Epidermal melanocyte (primary cell): ENCODE results near the gene MTRFR.
"Not testable (repeated sequence)": the region's sequence is repeated elsewhere in the genome, so short reads cannot be mapped to it uniquely, and the experiment has no call there.

Source experiments
- DNase-seq: peaks from one replicate; pipeline ENCODE4 v3.0.0; 2011; ENCODE audit warnings: low spot score; ENCODE audit not compliant: insufficient read length

MTRFR gene

DNA sequence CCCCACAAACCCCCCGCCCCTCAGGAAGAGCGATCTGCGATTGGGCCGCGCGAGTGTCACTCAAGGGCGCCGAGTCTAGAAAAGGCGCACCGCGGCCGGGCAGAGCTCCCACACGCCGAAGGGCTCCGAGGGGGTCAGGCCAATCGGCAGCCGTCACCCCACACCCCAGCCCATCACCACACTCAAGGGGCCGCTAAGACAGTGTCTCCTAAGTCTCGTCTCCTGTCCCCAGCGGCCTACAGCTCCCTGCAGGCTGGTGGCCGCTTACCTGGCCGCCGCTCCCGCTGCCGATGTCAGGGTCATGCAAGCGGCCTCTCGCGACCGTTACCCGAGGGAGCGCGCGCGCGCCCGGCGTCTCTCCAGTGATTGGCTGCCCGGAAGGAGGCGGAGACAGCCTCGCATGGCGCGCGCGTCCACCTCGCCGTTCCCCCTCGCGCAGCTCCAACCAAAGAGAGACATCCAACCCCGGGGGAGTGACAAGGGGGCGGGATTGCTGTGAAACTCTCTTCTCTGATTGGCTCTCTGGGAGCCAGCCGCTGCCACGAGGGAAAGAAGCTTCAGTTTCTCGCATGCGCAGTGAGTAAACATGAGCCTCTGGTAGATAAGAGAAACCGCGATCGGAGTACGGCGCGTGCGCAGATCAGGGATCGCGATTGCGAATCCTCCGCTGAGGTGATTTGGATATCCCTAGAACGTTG lies at the start of gene MTRFR, which contains the start of gene MPHOSPH9:
TSS of gene MTRFR (plus strand) at position 630 of the 698 bp plus-strand sequence. CDS start 20,239 bp downstream, outside the sequence.
TSS of gene MPHOSPH9 (minus strand) at position 335 of the 698 bp plus-strand sequence. CDS start 2,777 bp downstream, outside the sequence.
- DNase-seq = peak; percentile 93

DNA sequence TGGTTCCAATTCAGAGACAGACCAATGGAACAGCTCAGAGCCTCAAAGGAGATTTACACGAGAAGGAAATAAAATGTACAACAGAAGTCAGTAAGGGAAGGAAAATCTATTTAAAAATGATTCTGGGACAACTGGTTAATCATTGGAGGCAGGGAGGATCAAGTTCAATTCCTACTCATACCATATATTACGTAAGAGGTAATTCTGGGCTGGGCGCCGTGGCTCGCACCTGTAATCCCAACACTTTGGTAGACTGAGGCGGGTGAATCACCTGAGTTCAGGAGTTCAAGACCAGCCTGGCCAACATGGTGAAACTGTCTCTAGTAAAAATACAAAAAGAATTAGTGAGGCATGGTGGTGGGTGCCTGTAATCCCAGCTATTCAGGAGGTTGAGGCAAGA lies 45.6 kb upstream of the MTRFR start:
- no peak for DNase-seq

DNA sequence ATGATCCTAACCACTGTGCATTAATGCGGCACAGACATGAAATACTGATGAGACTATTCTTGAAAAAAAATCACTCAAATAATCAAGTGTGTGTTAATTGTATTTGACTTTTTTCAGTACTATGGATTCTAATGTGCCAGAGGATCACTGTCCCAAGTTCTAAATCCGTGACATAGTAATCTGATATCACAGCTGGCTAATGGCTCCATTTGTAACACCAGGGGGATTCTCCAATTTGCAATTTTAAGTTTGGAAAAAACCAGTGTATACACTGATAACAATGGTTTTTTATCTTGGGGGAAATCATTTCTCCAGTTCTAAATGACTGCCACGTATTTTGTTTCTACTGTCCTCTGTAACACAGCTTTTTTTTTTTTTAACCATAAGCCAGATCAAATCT lies 33.3 kb upstream of the MTRFR start:
- no peak for DNase-seq

DNA sequence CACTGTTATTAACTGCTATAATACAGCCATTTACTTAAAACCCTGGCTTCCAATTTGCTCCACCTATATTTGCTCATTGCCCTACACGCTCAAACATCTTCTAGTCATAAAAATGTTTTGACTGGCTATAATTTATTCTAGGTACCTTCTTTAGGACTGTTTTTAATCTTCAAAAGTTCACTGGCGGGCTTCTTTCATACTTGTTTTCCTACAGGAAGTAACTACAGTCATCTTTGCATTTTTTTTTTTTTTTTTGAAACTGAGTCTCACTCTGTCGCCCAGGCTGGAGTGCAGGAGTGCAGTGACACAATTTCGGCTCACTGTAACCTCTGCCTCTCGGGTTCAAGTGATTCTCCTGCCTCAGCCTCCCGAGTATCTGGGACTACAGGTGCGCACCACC lies 32.8 kb upstream of the MTRFR start:
- DNase-seq = no peak

DNA sequence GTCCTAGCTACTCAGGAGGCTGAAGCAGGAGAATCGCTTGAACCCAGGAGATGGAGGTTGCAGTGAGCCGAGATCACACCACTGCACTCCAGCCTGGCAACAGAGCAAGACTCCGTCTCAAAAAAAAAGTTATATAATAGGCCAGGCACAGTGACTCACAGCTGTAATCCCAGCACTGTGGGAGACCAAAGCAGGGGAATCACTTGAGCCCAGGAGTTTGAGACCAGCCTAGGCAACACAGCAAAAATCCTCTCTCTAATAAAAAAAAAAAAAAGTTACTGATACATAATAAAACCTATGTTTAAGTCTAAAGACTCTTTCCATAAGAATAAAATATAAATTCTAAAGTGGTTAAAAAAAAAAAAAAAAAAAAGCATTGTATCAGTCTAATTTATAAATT lies 26.4 kb upstream of the MTRFR start:
- DNase-seq = not testable (repeated sequence)

DNA sequence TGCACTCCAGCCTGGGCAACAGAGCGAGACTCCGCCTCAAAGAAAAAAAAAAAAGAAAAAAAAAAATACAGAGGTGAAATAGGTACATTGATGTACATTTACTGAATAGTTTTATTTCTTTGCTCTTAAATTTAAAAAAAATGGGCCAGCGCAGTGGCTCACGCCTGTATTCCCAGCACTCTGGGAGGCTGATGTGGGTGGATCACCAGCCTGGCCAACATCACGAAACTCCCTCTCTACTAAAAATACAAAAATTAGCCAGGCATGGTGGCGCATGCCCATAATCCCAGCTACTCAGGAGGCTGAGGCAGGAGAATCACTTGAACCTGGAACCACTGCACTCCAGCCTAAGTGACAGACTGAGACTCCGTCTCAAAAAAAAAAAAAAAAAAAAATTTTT lies 25.4 kb upstream of the MTRFR start:
- DNase-seq = not testable (repeated sequence)

DNA sequence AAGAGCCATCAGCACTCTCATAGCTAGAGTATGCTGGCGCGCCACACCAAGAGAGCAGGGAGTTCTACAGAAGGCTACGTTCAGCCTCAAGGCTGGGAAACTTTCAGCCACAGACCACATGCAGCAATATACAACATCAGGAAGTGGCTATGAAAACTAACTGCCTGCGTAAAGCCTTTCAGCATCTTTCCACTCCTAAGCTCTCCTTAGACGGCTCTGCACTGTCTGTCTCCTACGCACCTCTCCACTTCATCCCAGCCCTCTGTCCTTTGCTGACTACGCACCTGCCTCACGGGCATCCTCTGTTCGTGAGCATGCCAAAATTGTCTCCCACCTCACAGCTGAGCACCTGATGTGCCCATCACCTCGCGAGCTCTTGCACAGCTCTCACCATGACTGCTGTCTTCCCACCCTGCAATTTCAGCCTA lies 10.0 kb upstream of the MTRFR start:
- DNase-seq = no peak

DNA sequence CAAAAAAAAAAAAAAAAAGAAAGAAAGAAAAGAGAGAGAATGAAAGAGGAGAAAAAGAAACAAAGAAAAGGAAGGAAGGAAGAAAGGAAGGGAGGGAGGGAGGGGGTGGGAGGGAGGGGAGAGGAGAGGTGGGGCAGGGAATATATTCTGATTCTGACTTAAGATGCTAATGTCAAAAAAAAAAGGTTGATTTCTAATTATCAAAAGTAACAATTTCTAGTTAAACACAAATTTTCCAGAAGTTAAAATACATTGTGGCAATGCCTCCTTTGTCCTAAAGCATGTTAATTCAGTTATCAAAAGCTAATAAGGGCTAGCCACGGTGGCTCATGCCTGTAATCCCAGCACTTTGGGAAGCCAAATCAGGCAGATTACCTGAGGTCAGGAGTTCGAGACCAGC lies 7.8 kb upstream of the MTRFR start:
- no peak for DNase-seq

DNA sequence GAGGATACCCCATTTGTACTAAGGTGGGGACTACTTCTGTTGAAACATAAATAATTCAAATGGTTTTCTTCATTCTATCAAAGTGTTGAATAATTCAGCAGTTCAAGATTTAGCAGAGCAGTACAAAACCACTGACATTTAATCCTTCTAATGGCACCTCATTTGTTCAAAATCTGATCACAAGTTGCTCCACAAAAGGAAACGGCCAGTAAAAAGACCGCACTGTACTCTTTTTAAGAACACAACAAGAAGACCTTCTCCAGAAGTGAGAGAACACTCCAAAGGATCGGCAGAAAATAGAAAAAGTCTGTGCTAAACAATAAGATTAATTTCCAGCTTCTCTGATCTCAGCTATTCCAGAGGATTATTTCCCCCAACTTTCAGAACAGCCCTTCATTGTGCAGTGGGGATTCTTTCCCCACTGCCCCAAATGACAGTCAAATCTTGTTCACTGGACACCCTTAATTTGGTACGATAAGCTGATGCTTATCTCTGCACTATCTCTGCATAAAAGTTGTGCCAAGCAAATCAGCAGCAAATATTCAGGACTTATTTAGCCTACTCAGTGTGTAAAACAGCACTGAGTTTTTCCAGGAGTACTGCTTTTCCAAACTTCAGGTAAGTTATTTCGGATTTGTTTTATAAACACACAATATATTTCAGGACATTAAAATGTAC lies 5.5 kb upstream of the MTRFR start:
- no peak for DNase-seq

DNA sequence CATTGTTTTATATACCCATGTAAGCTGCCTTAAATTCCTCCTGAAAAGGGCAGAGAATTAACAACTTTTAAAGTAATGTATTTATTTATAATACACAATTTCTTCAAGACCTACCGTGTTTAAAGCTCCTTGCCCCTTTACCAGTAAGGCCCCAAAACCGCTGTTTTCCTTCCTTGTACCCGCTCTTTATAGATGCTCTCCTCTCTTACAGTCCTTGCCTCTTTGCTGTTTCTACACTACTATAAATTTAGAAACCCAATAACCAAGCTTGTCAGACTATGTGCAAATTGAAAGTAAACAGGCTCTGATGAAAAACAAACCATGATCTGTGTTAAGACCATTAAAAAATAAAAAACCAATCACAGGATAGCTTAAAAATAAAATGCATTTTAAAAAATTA lies 4.2 kb upstream of the MTRFR start:
- DNase-seq = no peak

DNA sequence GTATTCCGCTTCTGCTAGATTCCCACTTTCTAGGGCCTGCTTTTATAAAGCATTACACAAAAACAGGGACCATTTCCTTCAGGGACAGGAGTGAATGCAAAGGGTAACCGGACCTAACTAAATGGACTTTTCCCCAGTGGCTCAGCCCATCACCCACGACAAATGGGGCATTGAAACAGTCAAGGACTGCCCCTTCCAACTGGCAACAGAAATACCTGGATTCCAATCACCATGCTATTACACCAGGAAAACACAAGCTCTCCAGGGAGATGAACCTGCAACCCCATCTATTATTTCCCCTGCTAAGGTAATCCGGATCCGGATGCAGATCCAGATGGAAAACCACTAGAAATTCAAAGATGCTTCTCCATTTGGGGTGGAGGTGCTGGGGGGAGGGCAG lies 1.3 kb upstream of the MTRFR start:
- no peak for DNase-seq

DNA sequence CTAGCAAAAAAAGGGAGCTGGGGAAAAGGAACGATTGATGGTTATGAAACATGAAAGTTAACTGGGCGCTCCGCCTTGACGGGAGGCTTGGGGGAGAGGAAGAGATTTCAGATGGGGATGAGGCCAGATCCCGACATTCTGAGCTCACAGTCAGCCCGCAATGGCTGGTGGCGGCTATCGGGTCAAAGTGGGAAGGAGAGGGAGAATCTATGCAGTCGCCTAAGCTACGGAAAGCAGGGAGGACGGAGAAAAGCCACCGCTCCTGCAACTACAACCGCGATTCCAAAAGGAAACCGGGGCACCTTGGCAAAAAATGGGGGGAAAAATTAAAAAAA lies 797 bp upstream of the MTRFR start:
- DNase-seq = peak; percentile 38

DNA sequence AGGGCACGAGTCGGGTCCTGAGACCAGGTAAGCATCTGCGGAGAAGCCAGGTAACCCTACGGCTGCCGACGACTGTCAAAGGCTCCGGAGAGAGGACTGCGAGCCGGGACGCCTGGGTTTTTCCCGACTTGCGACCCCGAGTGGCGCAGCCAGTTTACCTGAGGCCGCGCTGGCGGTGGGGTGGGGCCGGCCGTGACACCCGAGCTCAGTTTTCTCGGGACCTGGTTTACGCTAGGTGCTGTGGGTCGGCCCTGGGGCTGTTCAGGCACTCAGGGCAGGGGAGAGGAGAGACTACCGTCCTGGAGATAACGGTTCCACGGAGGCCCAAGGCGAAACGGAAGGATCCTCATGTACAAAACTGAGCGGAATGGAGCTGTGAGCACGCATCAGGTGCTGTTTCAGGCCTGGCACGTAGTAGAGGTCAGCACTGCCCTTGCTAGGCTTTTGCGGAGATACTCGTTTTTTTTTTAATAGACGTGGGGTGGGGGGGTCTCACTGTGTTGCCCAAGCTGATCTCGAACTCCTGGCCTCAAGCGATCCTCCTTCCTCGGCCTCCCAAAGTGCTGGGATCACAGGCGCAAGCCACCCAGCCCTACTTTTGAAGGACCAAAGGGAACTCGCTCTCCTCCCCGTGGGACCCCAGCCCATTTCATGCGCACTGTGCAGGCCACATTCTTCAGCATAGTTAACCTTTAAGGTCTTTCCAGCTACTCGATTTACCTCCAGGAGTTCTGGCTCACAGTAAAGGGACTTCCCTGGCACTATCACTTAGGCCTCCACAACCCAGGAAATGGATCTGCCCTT lies 471 bp downstream of the MTRFR start:
- DNase-seq = no peak

DNA sequence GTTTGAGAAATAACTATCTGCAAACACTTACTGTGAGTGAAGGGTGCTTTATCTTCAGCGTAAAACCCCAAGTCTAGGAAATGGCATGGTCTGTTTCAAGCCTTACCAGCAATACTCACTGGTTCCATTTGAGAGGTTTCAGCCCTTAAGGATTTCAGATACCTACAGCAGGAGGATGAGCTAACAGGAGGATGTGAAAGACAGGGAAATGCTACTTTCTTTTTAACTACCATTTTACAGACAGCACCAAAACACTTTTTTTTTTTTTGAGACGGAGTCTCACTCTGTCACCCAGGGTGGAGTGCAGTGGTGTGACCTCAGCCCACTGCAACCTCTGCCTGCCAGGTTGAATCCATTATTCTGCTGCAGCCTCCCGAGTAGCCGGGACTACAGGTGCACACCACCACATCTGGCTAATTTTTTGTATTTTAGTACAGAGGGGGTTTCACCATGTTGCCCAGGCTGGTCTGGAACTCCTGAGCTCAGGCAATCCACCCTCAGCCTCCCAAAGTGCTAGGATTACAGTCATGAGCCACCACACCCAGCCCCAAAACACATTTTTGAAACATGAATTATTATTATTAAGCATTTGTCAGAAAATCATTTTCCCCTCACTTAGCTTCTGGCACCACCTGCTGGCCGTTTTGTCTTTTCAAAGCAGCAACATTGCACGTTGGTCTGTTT lies 4.6 kb downstream of the MTRFR start:
- peak; percentile 37 for DNase-seq

DNA sequence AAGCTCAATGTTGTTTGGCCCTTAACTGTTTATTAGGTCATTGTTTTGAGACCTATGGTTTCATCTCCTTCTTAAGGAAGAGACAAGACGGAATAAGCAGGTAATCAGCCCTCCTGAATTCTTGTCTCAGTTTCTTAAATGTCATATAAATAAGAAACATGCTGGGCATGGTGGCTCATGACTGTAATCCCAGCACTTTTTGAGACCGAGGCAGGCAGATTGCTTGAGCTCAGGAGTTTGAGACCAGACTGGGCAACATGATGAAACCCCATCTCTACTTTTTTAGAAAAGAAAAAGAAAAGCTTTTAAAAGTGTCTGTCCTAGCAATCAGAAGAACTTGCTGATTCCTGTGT lies 5.1 kb downstream of the MTRFR start:
- DNase-seq = no peak

DNA sequence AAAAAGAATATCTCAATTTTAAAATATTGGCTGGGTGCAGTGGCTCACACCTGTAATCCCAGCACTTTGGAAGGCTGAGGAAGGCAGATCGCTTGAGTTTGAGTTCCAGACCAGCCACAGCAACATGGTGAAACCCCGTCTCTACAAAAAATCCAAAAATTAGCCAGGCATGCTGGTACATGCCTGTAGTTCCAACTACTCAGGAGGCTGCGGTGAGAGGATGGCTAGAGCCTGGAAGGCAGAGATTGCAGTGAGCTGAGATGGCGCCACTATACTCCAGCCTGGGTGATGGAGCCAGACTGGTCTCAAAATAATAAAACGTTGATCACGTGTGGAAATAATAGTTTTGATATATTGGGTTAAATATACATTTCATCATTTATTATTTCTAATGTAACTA lies 5.7 kb downstream of the MTRFR start:
- no peak for DNase-seq

DNA sequence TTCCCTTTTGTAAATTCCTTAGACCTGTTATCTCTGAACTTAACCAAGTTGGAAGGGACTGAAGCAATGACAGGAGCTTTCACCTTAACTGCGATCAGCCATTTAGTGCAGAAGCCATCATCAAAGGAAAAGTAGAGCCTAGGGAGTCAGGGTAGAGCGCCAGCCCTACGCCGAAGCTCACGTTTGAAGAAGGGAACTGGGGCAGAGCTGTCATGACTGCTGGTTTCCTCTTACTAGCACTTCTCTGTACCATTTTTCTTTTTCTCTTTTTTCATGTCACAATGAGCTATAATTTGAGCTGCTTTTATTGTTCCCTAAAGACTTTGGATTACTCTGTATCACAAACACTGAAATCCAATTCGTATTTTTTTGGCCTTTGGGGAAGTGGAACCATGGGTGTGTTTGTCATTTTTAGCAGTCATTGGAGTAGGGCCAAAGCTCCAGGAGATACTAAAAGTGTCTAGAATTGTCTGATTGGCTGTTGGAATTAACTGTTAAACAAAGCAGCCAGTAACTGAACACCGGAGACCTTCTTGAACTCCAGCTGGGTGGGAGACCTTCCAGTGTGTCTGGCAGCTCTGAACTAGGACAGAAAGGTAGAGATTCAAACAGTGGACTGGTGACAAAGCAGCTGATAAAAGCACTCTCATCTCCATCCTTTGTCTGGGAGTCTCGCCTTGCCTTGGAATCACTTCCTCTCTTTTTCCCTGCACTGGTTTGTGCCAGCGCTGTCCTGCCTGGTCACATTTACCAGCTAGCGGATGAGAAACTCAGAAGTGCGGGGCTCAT lies 9.1 kb downstream of the MTRFR start:
- no peak for DNase-seq

DNA sequence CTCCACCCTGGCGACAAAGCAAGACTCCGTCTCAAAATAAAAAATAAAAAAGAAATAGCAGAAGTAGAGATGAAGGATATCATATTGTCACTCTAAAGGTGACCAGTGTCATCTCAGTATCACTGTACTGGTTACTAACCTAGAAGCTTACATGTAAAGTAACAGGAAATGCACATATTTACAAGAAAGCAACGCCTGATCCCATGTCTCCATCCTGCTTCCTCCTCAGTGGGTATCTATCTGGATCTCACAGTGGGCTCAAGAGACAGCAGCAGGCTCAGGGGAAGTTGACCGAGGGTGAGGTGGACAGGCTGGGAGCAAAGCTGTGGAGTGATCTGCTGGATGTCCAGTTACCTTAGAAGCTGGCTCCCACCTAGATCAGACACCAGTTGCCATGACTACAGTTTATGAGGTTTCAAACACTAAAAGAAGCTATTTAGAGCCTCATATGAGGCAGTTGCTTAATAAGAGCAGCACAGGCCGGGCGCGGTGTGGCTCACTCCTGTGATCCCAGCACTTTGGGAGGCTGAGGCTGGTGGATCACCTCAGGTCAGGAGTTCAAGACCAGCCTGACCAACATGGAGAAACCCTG lies 10.5 kb downstream of the MTRFR start:
- DNase-seq = no peak

DNA sequence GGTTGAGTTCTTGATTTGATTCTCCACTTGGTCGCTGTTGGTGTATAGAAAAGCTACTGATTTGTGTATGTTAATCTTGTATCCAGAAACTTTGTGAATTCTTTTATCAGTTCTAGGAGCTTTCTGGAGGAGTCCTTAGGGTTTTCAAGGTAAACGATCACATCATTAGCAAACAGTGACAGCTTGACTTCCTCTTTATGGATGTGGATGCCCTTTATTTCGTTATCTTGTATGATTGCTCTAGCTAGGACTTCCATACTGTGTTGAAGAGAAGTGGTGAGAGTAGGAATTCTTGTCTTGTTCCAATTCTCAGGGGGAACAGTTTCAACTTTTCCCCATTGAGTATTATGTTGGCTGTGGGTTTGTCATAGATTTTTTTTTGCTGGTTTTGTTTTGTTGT lies 12.4 kb downstream of the MTRFR start:
- DNase-seq = no peak

DNA sequence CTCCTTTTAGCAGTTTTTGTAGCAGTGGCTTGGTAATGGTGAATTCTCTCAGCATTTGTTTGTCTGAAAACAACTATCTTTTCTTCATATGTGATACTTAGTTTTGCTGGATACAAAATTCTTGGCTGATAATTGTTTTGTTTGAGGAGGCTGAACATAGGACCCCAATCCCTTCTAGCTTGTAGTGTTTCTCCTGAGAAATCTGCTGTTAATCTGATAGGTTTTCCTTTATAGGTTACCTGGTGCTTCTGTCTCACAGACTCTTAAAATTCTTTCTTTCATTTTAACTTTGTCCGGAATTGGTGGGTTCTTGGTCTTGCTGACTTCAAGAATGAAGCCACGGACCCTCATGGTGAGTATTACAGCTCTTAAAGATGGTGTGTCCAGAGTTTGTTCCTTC lies 14.9 kb downstream of the MTRFR start:
- DNase-seq = not testable (repeated sequence)
